DMS53 treated with DMSO at 0.1 percent for 48 hours (cell line): ENCODE measurements around the gene TMEFF1.
"Not testable (repeated sequence)": the region's sequence is repeated elsewhere in the genome, so short reads cannot be mapped to it uniquely, and the experiment has no call there.

Experiments used
- DNase-seq: peaks from one replicate; lab custom pipeline; 2025; ENCODE audit not compliant: unreplicated experiment; lab: John Stamatoyannopoulos, UW

Gene TMEFF1, protein sequence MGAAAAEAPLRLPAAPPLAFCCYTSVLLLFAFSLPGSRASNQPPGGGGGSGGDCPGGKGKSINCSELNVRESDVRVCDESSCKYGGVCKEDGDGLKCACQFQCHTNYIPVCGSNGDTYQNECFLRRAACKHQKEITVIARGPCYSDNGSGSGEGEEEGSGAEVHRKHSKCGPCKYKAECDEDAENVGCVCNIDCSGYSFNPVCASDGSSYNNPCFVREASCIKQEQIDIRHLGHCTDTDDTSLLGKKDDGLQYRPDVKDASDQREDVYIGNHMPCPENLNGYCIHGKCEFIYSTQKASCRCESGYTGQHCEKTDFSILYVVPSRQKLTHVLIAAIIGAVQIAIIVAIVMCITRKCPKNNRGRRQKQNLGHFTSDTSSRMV

DNA sequence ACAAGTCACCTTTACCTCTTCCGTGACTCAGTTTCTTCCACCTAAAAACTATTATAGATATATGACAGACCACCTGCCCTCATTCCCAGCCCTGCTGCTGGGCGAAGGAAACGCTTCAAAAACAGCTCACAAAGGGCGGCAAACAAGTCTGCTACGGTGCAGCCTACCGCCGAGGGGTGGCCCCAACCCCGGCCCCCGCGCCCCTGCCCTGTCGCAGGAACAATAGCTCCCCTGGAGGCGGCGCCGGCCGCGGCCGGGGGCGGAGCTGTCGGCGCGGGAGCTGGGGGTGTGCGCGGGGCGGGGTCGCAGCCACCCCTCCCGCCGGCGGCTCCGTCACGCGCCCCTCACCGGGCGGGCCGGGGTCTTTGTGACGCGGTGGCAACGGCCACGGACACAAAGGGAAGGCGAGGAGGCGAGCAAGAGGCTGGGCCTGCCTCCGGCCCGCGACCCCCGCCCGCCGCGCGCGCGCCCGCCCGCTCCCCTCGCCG lies at the start of gene TMEFF1:
TMEFF1 (plus strand) TSS at position 362 of the 488 bp plus-strand sequence. CDS start 396 bp downstream, outside the sequence.
- DNase-seq: no peak

DNA sequence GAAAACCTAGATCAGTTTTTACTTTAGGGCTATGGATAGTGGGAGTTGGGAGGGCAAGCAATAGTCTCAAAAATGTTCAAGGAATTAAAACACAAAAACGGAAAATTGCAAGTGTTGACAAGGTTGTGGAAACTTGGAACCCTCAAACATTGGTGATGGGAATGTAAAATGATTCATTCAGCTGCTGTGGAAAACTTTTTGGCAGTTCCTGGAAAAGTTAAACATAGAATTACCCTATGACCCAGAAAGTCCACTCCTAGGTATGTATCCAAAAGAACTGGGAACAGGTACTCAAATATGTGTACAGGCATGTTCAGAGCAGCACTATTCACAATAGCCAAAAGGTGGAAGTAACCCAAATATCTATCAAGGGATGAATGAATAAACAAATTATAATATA lies 47.2 kb upstream of the TMEFF1 start:
- no peak for DNase-seq

DNA sequence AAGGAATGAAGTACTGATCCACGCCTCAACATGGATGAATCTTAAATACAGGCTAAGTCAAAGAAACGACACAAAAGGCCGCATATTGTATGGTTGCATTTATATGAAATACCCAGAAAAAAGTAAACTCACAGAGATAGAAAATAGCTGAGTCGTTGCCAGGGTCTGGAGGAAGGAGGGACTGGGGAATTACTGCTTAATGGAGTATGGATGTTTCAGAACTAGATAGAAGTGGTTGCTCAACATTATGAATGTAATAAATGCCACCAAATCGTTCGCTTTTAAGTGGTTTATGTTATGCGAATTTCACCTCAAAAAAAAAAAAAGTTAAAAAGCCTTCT lies 46.8 kb upstream of the TMEFF1 start:
- no peak for DNase-seq

DNA sequence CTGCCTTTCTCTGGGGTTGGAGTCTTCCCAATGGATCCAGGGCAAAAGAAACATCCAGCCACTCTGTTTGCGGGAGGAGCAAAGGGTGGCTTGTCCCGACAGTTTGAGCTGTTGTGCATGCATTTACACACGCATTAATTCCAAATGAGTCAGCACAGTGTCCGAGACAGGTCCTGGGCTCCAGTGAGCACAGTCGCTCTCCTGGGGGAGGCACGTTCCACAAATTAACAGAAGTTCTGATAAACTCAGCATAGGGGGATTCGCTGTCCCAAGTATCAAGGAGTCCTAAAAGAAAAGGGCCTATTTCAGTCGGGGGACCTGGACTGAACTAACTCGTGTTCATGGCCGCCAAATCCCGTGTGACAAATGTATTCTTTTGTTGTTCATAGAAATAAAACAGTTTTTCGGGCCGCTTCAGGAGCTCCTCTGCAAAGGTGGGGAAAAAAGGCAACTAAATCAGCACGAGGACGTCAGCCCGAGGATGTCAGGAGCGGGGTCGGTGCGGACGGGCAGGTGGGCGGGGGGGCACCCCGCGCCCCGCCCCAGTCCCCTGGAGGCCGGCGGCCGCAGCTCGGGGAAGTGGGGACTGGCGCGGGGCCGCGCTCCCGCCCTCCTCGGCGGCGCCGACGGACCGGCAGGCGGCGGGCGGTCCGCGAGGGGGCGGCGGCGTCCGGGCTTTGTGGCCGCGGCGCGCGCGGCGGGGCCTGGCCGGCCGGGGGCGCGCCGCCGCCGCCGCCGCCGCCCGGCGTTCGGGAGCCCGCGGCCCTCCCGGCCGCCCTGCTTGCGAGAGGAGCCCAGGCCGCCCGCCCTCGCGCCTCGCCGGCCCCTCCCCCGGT lies 46.2 kb upstream of the TMEFF1 start, which contains the start of gene MSANTD3:
MSANTD3 (plus strand) TSS at position 614 of the 836 bp plus-strand sequence. CDS start 14,796 bp downstream, outside the sequence.
- peak; percentile 48 for DNase-seq

DNA sequence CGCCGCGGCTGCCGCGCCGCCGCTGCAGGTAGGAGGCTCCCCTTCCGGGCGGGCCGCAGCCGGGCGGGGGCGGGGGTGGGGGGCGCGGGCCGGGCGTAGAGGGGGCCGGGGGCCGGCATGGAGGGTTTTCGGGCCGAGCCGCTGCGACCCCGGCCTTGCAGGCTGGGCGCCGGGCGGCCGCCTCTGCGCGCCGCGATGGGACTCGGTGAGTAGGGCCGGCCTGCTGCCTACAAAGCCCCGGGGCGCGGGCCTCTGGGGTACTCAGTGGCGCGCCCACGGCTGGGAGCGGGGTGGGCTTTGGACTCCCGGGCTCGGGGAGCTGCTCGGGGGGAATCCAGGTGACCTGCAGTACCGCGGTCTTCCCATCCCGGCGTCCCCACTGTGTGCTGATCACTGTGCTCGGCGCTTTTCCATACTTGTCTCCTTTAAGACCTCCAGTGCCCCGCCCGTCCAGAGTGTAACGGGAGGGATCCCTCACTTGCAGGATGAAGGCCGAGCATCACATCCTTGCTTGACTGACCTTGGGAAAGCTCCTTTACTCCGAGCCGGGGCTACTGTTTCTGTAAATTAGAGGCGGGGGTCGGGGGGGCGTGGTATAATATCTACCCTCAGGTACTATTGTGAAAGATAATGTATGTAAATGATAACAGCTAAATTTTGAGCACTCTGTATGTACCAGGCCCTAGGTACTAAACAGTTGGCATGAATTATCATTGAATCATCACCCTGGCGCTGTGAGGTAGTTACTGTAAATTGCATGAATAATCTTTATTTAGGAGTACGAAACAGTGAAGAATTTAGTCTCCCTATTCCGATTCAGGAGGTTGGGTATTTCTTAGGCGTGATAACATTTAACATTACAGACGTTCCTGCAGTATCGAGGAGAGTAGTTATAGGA lies 45.3 kb upstream of the TMEFF1 start:
- no peak for DNase-seq

DNA sequence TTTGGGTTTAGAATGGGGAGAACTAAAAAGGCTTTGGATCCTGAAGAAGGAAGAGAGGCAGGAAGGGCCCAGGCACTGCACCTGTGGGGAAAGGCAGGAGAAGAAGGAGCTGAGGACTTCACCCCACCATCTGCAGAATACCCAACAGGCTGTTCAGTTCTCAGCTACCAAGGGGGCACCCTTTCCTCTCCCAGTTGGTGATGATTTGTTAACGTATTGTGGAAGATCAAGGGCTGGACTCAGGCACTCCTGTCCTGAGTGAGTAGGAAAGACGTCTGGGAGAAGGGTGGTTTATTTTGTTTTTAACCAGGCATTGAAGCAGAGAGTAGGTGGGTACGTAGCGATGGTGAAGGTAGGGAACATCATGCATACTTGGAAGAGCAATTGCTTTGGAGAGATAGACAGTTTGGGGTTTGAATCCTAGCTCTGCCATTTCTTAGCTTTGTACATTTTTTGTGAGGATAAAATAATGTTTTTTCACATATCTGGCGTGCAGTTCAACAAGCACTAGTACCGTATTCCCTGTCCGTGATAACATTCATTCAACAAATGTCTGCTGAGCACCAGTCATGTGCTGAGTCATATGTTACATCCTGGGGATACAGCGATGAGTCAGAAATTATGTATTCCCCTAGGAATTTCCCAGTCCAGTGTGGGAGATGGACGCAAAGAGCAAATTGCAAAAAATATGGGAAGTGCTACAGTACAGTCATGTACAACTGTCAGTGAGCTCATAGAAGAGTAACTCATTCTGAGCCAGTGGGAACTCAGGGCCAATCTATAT lies 43.9 kb upstream of the TMEFF1 start:
- DNase-seq: peak; percentile 23

DNA sequence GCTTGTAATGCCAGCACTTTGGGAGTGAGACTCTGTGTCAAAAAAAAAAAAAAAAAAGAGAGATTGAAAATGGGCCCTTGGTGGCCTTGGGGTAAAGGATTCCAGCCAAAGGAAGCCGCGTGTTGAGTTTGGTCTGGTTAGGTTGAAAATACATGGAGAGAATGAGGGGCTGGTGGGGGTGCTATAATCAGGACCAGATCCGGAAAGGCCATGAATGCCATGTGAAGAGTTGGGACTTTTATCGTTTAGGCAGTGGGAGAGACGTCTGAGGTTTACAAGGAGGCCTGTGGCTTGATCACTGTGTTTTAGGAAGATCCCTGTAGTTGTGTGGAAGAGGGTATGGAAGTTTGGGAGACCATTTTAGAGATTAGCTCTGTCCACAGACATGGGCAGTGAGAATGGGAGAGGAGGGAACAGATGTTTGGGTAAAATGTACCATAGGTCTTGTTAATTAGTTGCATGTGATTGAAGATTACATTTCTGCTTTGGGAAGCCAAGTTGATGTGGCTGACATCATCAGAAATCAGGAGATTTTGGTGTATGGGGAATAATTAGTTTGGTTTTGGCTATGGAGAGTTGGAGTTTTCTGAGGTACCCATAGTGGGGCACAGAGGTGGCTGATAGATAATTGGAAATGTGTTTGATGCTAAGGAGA lies 42.5 kb upstream of the TMEFF1 start:
- DNase-seq: no peak

DNA sequence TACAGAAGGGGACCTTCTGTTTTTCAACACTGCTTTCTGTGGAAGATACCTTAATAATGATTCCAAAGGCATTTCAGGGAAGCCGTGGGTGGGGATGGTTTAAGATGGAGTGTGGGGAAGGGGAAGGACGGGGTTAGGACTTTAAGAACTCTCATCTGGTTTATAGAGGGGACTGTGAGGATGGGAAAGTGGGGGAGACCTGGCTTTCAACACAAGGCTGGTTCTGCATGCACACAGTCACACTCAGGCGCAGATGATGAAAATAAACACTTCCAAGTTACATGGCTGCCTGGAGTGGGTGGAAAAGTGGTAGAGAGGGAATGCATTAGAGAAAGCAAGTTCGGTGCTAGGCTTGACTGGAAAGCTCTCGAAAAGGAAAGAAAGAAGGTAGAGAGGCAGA lies 41.1 kb upstream of the TMEFF1 start:
- DNase-seq: no peak

DNA sequence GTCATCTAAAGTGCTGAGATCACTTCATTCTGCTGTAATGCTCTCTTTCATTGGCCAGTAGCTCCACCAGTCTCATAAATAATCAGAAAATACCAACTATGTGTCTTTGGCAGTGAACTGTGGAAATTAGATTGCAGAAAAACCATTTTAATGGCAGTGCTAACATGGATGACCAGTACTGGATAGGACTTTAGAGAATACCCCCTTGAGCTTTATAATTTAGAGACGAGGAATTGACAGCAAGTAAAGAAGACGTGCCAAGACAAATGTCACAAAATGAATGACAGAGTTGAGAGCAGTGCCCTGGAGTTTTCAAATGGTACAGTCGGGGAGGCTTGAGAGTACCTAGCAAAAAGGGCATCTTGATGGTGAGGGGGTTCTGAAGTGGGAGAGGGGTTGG lies 40.2 kb upstream of the TMEFF1 start:
- DNase-seq: no peak

DNA sequence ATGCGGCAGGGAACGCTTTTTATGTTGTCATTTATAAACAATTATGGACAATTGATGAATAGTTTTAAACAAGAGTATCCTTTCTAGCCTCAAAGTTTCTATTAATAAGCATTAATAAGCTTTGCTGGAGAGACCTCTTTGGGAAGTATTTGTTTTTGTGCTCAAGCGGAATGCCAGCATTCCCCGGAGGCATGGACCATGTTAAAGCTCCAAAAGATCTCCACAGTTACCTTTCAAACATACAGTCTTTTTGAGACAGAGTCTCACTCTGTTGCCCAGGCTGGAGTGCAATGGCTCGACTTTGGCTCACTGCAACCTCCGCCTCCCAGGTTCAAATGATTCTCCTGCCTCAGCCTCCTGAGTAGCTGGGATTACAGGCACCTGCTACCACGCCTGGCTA lies 36.4 kb upstream of the TMEFF1 start:
- DNase-seq: no peak

DNA sequence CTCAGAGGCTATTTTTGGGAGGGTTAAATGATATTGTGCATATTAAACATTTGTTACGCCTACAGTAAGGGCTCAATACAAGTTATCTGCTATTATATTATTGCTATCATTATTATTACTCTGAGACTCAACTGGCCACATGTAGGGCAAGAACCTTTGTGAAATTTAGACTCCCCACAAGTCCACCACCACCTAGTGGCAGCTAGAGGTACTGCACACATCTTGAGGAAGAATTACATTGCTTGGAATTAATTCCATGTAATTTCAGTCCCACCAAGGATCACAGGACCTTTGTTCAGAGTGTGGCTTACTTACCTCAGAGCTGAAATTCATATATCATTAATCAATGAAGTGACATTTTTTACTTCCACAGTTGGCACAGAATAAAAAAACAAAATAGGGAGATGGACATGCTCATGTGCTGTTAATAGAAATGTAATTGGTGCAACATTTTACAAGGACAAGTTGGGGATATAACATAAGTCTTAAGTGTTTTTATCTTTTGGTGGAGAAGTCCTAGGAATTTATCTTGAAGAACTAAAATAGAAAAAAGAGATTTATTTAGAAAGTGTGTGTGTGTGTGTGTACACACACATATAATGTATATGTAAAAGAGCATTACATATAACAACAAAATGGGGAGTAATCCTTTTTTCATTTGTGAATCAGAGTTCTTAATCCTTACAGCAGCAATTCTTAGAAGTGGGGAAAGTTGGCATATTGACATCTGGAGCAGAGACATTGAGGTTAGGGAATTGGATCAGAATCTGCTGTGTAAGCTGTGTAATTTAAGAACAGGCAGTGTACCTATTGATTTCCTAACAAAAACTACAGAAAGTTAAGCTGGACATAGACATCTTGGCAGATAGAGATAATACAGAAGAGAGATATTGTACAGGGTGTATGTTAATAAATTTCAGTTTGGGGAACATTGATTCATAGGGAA lies 34.8 kb upstream of the TMEFF1 start:
- DNase-seq: peak; percentile 25

DNA sequence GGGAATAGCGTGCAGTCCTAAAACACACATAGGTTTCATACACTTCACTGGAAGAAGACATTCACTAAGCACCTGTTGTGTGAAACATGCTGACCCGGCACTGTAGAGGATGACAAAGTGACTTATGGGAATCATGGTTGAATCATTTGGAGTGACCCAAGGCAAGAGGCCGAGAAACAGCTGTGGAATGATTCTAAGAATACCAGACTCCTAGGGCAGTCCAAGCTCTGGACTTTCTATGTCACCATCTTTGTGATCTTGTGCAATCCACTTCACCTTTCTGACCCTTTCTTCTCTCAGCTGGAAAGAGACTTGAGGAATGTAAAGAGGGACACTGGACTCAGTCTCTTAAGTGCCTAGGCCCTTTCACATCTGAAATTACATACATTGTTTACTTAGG lies 32.9 kb upstream of the TMEFF1 start:
- DNase-seq: no peak

DNA sequence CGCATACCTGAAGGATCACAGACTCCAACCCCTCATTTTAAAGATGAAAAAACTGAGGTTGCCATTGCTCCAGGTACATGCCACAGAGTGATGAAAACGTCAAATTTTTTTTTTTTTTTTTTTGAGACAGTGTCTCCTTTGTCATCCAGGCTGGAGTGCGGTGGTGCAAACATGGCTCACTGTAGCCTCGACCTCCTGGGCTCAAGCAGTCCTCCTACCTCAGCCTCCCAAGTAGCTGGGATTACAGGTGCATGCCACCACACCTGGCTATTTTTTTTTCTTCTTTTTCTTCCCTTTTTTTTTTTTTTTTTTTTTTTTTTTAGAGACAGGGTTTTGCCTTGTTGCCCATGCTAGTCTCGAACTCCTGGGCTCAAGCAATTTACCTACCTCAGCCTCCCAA lies 32.5 kb upstream of the TMEFF1 start:
- DNase-seq: not testable (repeated sequence)

DNA sequence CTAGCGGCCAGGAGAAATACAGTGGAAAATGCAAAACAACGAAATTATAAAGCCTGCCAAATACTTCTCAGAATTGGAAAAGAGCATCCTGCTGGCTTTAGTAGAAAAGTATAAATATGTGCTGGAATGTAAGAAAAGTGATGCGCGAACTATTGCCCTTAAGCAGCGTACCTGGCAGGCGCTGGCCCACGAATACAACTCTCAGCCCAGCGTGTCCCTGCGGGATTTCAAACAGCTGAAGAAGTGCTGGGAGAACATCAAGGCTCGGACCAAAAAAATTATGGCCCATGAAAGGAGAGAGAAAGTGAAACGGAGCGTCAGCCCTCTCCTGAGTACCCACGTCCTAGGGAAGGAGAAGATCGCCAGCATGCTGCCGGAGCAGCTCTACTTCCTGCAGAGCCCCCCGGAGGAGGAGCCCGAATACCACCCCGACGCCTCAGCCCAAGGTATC lies 31.0 kb upstream of the TMEFF1 start:
- DNase-seq: no peak

DNA sequence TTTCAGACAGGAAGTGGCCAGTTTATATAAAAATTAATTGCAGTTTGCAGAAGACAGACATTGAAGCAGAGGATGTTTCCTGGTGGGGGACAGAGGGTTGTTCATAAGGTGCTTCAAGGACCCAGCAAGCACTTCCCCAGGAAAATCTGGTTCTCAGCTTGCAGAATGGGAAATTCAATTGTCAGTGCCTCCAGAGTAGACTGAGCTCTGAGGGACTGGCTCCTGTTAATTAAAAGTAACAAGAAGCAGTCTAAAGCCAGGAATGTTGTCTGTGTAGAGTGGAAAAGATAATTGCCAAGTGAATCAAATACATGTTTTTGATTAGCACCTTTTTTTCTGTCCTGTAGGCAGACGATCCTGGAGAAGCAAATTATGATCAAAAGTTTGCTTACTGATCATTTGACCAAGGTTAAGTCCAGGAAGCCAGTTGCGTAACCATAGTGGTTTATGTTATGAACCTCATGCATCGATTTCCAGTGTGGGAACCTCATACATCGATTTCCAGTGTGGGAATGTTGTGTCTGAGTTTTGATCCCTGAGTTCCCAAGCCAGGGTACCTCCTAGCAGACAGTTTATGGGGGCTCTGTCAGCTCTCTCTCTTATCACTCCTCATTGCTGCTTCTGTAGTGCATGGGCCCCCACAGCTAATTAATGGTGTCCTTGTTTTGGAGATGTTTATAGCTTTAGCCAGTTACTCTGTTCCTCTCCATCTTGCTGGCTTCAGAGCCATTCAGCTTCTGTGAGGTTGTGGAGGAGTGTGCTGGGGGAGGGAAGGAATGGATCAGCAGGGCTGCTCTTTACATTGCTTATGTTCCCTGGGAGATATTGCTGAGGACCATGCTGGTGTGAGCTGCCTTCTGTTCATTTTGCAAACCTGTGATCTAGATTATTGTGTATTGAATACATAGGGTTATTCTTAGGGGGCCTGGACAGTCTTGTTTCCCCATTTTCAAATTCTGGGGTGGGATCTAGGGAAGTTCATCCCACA lies 28.9 kb upstream of the TMEFF1 start:
- no peak for DNase-seq

DNA sequence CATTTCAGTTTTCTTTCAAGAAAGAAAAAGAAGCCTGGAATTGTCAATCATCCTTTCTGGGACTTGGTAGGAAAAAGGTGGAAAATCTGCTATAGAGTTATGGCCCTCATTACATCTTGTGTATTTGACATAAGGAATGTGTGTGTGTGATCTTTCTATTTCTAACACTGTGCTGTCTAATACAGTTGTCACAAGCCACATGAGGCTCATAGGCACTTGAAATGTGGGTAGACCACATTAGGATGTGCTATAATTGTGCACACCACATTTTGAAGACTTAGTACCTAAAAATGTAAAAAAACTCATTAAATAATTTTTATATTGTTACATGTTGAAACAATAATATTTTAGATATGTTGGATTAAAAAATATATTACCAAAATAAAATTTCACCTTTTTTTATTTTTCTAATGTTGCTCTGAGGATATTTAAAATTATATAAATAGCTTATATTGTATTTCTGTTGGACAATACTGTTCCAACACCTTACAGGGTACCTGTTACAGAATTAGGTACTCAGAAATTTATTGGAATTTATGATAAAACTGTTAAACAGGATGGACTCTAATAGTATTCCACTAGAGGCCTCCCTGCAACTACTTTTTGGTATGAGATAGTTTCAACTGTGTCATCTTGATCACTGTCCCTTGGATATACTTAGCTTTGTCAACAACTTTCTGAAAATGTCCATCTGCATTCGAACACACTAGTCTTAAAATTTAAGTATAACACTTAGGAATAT lies 27.6 kb upstream of the TMEFF1 start:
- no peak for DNase-seq
